Measurements from ENCODE around the gene CFAP157. TPM values are rescaled to one million over a fixed set of nuclear protein-coding genes. Genes with fewer than 3 reads are reported as not detected.

CFAP157 gene
- total RNA-seq, 1 donor from 2014 or later: 0.29 TPM

- Histone ChIP-seq H3K36me3 (peaks cover 41% of the 10 kb centered on the region), H3K9me3 (no peaks in the 10 kb centered on the region), H3K4me3 (no peak overlapping the region), H3K27ac (no peak overlapping the region), H3K4me1 (peaks cover 19% of the 10 kb centered on the region), H3K27me3 (no peaks in the 10 kb centered on the region)
- intact Hi-C loops (cut with DNase I): loop anchor here (10.0 kb wide), 1 partner anchor 186 kb away; no protein-coding TSS in a partner anchor
- no peak for TF ChIP-seq CTCF (IDR thresholded peaks at IDR 0.05)
- no peak for ATAC-seq
- DNase-seq: no peak
Measured at GRCh38 chr9:127738666-127739065, 31.9 kb downstream of the CFAP157 start.

- ATAC-seq (no peak), DNase-seq (no peak)
- no peaks in the 10 kb centered on the region for H3K27me3 ChIP-seq
- H3K36me3 ChIP-seq: peaks cover 46% of the 10 kb centered on the region
- no peak overlapping the region for H3K4me3 ChIP-seq
- TF ChIP-seq CTCF (IDR thresholded peaks at IDR 0.05): no peak
- H3K9me3 ChIP-seq: no peaks in the 10 kb centered on the region
- intact Hi-C loops (cut with DNase I): loop anchor here (10.0 kb wide), 1 partner anchor 185 kb away; no protein-coding TSS in a partner anchor
- H3K27ac ChIP-seq: peak overlapping the region; percentile 51
- H3K4me1 ChIP-seq: peaks cover 12% of the 10 kb centered on the region
Measured at GRCh38 chr9:127739614-127740330, 33.0 kb downstream of the CFAP157 start.

GRCh38 chr9:127741831-127742434 lies 35.1 kb downstream of the CFAP157 start:
- H3K4me1 ChIP-seq: peaks cover 12% of the 10 kb centered on the region
- peaks cover 66% of the 10 kb centered on the region for H3K36me3 ChIP-seq
- intact Hi-C loops (cut with DNase I): no loop called here
- DNase-seq (peak; percentile 89), ATAC-seq (peak; percentile 82)
- peak overlapping the region; percentile 26 for H3K4me3 ChIP-seq
- TF ChIP-seq CTCF (IDR thresholded peaks at IDR 0.05): no peak
- H3K27ac ChIP-seq: no peak overlapping the region
- H3K9me3 ChIP-seq: no peaks in the 10 kb centered on the region
- H3K27me3 ChIP-seq: no peaks in the 10 kb centered on the region

GRCh38 chr9:127742435-127743088 lies 35.8 kb downstream of the CFAP157 start:
- peaks cover 12% of the 10 kb centered on the region for H3K4me1 ChIP-seq
- no peak overlapping the region for H3K27ac ChIP-seq
- peaks cover 69% of the 10 kb centered on the region for H3K36me3 ChIP-seq

More at GRCh38 chr9:127742435-127743088, 35.8 kb downstream of the CFAP157 start:
- DNase-seq: no peak
- no peaks in the 10 kb centered on the region for H3K27me3 ChIP-seq
- no peaks in the 10 kb centered on the region for H3K9me3 ChIP-seq
- peak; percentile 6 for ATAC-seq
- peak overlapping the region; percentile 26 for H3K4me3 ChIP-seq
- no peak for TF ChIP-seq CTCF (IDR thresholded peaks at IDR 0.05)
- intact Hi-C loops (cut with DNase I): no loop called here

All from upper lobe of right lung (tissue), 1 donor.